Spleen (tissue), 7 donors: Measurements from ENCODE around the gene CX3CR1.

Experiments
- CTCF ChIP-seq, 11 experiments: fragments of 200-600 bp in 7 of 11; fragments of 450-650 bp in 4 of 11; sonication (generic) in 4 of 11; IDR thresholded peaks in 8 of 11; conservative IDR thresholded peaks in 3 of 11; 1 replicate in 7 of 11; 2 replicates in 4 of 11; pipeline versions ENCODE4 v1.4.0 to v1.8.0; 2016 to 2021; ENCODE audit warnings: antibody characterized with exemption in 11 of 11, inconsistent platforms in 4 of 11, mild to moderate bottlenecking in 1 of 11
- POLR2A ChIP-seq, 3 donors: fragments of 450-650 bp; IDR thresholded peaks; one replicate each; pipeline ENCODE4 v1.5.1; 2017; ENCODE audit warnings: antibody characterized with exemption in 3 of 3, mild to moderate bottlenecking in 1 of 3
- donor health status: DM: no; HTN: no; CAD: no; lungs with moderate emphysema.
- donor health status: DM: no; HTN: no; CAD: no.
- donor health status: DM: no; HTN: no; CAD: no.

- TF ChIP-seq CTCF (IDR thresholded peaks at IDR 0.05 in 8 of 11, conservative IDR thresholded peaks at IDR 0.05 in 3 of 11) (no peak), POLR2A (IDR thresholded peaks at IDR 0.05) (no peak)
Observed at GRCh38 chr3:39222939-39223338, 56.9 kb downstream of the CX3CR1 start.
